H9 (cell line): ENCODE measurements around the gene LSS. TPM values are rescaled to one million over a fixed set of nuclear protein-coding genes. Genes with fewer than 3 reads are reported as not detected.

ENCODE experiments used
- DNase-seq: peaks from one replicate; pipeline ENCODE4 v3.0.0-alpha.2; 2017
- H2AFZ ChIP-seq: one replicate; pipeline ENCODE4 v1.6.1; 2013; ENCODE audit warnings: mild to moderate bottlenecking, low read length, control low read depth, moderate library complexity
- H2AK5ac ChIP-seq: 2 replicates; pipeline ENCODE4 v1.6.1; 2013; ENCODE audit warnings: low read length, control low read depth, mixed read lengths; ENCODE audit not compliant: insufficient read length
- H2BK120ac ChIP-seq: one replicate; pipeline ENCODE4 v1.6.1; 2013; ENCODE audit warnings: low read depth, mild to moderate bottlenecking, low read length, control low read depth, inconsistent platforms; ENCODE audit not compliant: poor library complexity, severe bottlenecking
- H2BK12ac ChIP-seq: 2 replicates; pipeline ENCODE4 v1.6.1; 2013; ENCODE audit warnings: low read length, control low read depth, mixed read lengths, low read depth; ENCODE audit not compliant: insufficient read length
- H2BK15ac ChIP-seq: 2 replicates; pipeline ENCODE4 v1.6.1; 2013; ENCODE audit warnings: low read depth, low read length, control low read depth
- H2BK20ac ChIP-seq: one replicate; pipeline ENCODE4 v1.6.1; 2013; ENCODE audit warnings: low read depth, mild to moderate bottlenecking, low read length, control low read depth, inconsistent platforms; ENCODE audit not compliant: poor library complexity, severe bottlenecking
- H2BK5ac ChIP-seq: 2 replicates; pipeline ENCODE4 v1.6.1; 2013; ENCODE audit warnings: low read length, control low read depth, mixed read lengths; ENCODE audit not compliant: insufficient read length
- H3K14ac ChIP-seq: 2 replicates; pipeline ENCODE4 v1.6.1; 2013; ENCODE audit warnings: low read length, control low read depth; ENCODE audit not compliant: insufficient read depth
- H3K18ac ChIP-seq: 2 replicates; pipeline ENCODE4 v1.6.1; 2013; ENCODE audit warnings: low read depth, mild to moderate bottlenecking, mixed read lengths, low read length, control low read depth; ENCODE audit not compliant: insufficient read length
- H3K23ac ChIP-seq: 2 replicates; pipeline ENCODE4 v1.6.1; 2013; ENCODE audit warnings: low read length, control low read depth, mixed read lengths, low read depth; ENCODE audit not compliant: insufficient read length
- H3K23me2 ChIP-seq: 2 replicates; pipeline ENCODE4 v1.6.1; 2013; ENCODE audit warnings: low read depth, mild to moderate bottlenecking, mixed read lengths, low read length, control low read depth; ENCODE audit not compliant: insufficient read length, poor library complexity, severe bottlenecking
- H3K27ac ChIP-seq: 2 replicates; pipeline ENCODE4 v1.5.1; 2013; ENCODE audit warnings: low read length, control low read depth, mixed read lengths, low read depth; ENCODE audit not compliant: insufficient read length
- H3K27me3 ChIP-seq: 2 replicates; pipeline ENCODE4 v1.6.1; 2013; ENCODE audit warnings: low read length, control low read depth, inconsistent platforms; ENCODE audit not compliant: insufficient read depth
- H3K4ac ChIP-seq: 2 replicates; pipeline ENCODE4 v1.6.1; 2013; ENCODE audit warnings: low read depth, mild to moderate bottlenecking, control low read depth, inconsistent platforms, low read length, moderate library complexity
- H3K4me1 ChIP-seq: 2 replicates; pipeline ENCODE4 v1.6.1; 2013; ENCODE audit warnings: low read length, control low read depth, inconsistent platforms; ENCODE audit not compliant: insufficient read depth
- H3K4me2 ChIP-seq: 2 replicates; pipeline ENCODE4 v1.6.1; 2013; ENCODE audit warnings: low read length, control low read depth, mixed read lengths; ENCODE audit not compliant: insufficient read length, insufficient read depth
- H3K56ac ChIP-seq: 2 replicates; pipeline ENCODE4 v1.6.1; 2013; ENCODE audit warnings: low read depth, mild to moderate bottlenecking, mixed read lengths, low read length, control low read depth; ENCODE audit not compliant: insufficient read length
- H3K79me1 ChIP-seq: 2 replicates; pipeline ENCODE4 v1.6.1; 2013; ENCODE audit warnings: low read depth, mild to moderate bottlenecking, moderate library complexity, low read length, control low read depth, inconsistent platforms; ENCODE audit not compliant: insufficient read depth, poor library complexity, severe bottlenecking
- H3K79me2 ChIP-seq: 2 replicates; pipeline ENCODE4 v1.6.1; 2013; ENCODE audit warnings: low read length, control low read depth, inconsistent platforms; ENCODE audit not compliant: insufficient read depth
- H3K9ac ChIP-seq: 2 replicates; pipeline ENCODE4 v1.6.1; 2013; ENCODE audit warnings: low read length, control low read depth, mixed read lengths; ENCODE audit not compliant: insufficient read length; ENCODE audit errors: extremely low read depth
- H3K9me3 ChIP-seq: one replicate; pipeline ENCODE4 v1.6.1; 2013; ENCODE audit warnings: low read depth, low read length, inconsistent platforms; ENCODE audit not compliant: control insufficient read depth
- H3T11ph ChIP-seq: one replicate; pipeline ENCODE4 v1.6.1; 2013; ENCODE audit warnings: mild to moderate bottlenecking, low read length, control low read depth, inconsistent platforms
- H4K20me1 ChIP-seq: one replicate; pipeline ENCODE4 v1.6.1; 2013; ENCODE audit not compliant: control insufficient read depth, insufficient read length, insufficient read depth
- H4K5ac ChIP-seq: 2 replicates; pipeline ENCODE4 v1.6.1; 2013; ENCODE audit warnings: low read depth, mild to moderate bottlenecking, mixed read lengths, low read length, control low read depth; ENCODE audit not compliant: insufficient read length
- H4K8ac ChIP-seq: replicated peaks from 2 replicates; pipeline ENCODE4 v1.6.1; 2013; ENCODE audit warnings: low read length, control low read depth, mixed read lengths, low read depth; ENCODE audit not compliant: insufficient read length
- H4K91ac ChIP-seq: 2 replicates; pipeline ENCODE4 v1.6.1; 2013; ENCODE audit warnings: low read depth, mild to moderate bottlenecking, moderate library complexity, mixed read lengths, low read length, control low read depth; ENCODE audit not compliant: insufficient read length
- H3K27ac Mint-ChIP-seq, 3 experiments: 2 replicates in 2 of 3; 3 replicates in 1 of 3; pipeline ENCODE4 v1.8.0; 2020 to 2021; ENCODE audit warnings: mixed read lengths in 3 of 3, mild to moderate bottlenecking in 1 of 3, moderate library complexity in 1 of 3
- H3K27me3 Mint-ChIP-seq: 2 replicates; pipeline ENCODE4 v1.8.0; 2021; ENCODE audit warnings: low read depth, mild to moderate bottlenecking, moderate library complexity, mixed read lengths
- H3K36me3 Mint-ChIP-seq, 3 experiments: 2 replicates in 2 of 3; 3 replicates in 1 of 3; pipeline ENCODE4 v1.8.0; 2020 to 2021; ENCODE audit warnings: low read depth in 3 of 3, mixed read lengths in 3 of 3; ENCODE audit not compliant: insufficient read depth in 1 of 3
- H3K4me1 Mint-ChIP-seq, 2 experiments: 2 replicates each; pipeline ENCODE4 v1.8.0; 2020; ENCODE audit warnings: mixed read lengths in 2 of 2
- H3K4me3 Mint-ChIP-seq, 2 experiments: 2 replicates in 1 of 2; 3 replicates in 1 of 2; pipeline ENCODE4 v1.8.0; 2020 to 2021; ENCODE audit warnings: mild to moderate bottlenecking in 2 of 2, mixed read lengths in 2 of 2, moderate library complexity in 1 of 2
- H3K9me3 Mint-ChIP-seq, 2 experiments: 2 replicates in 1 of 2; 3 replicates in 1 of 2; pipeline ENCODE4 v1.8.0; 2020; ENCODE audit warnings: mild to moderate bottlenecking in 2 of 2, mixed read lengths in 2 of 2, moderate library complexity in 1 of 2
- CTCF ChIP-seq: fragments of 200-600 bp; sonication (generic); conservative IDR thresholded peaks from 3 replicates; pipeline ENCODE4 v1.8.0; 2021; ENCODE audit warnings: antibody characterized with exemption, mild to moderate bottlenecking
- WGBS: extraction: QIAGEN DNeasy Blood & Tissue Kit; methylation state at CpG from one replicate; pipeline ENCODE4 v1.1.7; 2013; ENCODE audit warnings: missing lambda C conversion rate, low lambda C conversion rate, mixed read lengths; ENCODE audit not compliant: insufficient read length; ENCODE audit errors: extremely low coverage; 5-methylcytosine and 5-hydroxymethylcytosine counted together
- total RNA-seq: library from RNA; stranded (reverse); gene quantifications from 2 replicates; pipeline ENCODE4 v1.2.1, GENCODE V29; 2021

The LSS gene
- total RNA-seq, 1 experiment from 2014 or later = 69.2 TPM

- Histone ChIP-seq H3K23me2 (no peaks in the 10 kb centered on the region), H3K9me3 (no peaks in the 10 kb centered on the region), H2BK5ac (no peak overlapping the region), H3K27me3 (no peaks in the 10 kb centered on the region), H2BK12ac (no peak overlapping the region), H3K14ac (no peak overlapping the region), H4K8ac (no peak overlapping the region), H2AFZ (no peak overlapping the region), H3K18ac (no peak overlapping the region), H3K23ac (no peak overlapping the region), H3K27ac (no peak overlapping the region), H3K4me2 (no peak overlapping the region), H2BK20ac (no peak overlapping the region), H2BK15ac (no peak overlapping the region), H2AK5ac (no peak overlapping the region), H3K56ac (no peak overlapping the region), H3K4me1 (no peaks in the 10 kb centered on the region), H3K79me2 (no peaks in the 10 kb centered on the region), H3T11ph (no peak overlapping the region), H3K4ac (no peak overlapping the region), H4K91ac (no peak overlapping the region), H4K20me1 (no peaks in the 10 kb centered on the region), H3K79me1 (no peaks in the 10 kb centered on the region), H3K9ac (no peak overlapping the region), H4K5ac (no peak overlapping the region), H2BK120ac (no peak overlapping the region)
- no peak overlapping the region for H3K4me3 Mint-ChIP-seq
- no CpG with 5 or more reads among the region's 13 CpGs for WGBS
- H3K27ac Mint-ChIP-seq = no peak overlapping the region
- peaks cover 42 to 87% (median 81%) of the 10 kb centered on the region in 3 experiments; a peak in 6 of 7 replicates for H3K36me3 Mint-ChIP-seq
- no peaks in the 10 kb centered on the region for H3K4me1 Mint-ChIP-seq
- no peaks in the 10 kb centered on the region for H3K27me3 Mint-ChIP-seq
- H3K9me3 Mint-ChIP-seq = no peaks in the 10 kb centered on the region
- DNase-seq = no peak
- TF ChIP-seq CTCF = no peak
Observed at GRCh38 chr21:46268371-46268770, 39.8 kb upstream of the LSS start.
